ENCODE results near the gene CDK12. TPM values are rescaled to one million over a fixed set of nuclear protein-coding genes. Genes with fewer than 3 reads are reported as not detected.

Gene CDK12
- total RNA-seq, 1 donor from 2014 or later: 93.4 TPM

DNA sequence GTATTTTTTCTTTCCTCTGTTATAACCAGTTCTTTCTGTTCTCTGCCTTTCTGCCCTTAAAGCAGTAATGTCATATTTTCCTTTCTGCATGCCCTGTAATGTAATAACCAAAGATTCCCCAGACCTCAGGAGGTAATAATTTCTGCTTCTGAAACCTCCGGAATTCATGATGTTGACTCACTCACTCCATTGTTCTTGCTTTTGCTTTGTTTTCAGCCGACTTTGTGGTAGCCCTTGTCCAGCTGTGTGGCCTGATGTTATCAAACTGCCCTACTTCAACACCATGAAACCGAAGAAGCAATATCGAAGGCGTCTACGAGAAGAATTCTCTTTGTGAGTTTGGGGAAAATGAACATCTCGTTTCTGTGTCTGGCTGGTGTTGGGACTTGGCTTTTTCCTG is 55.9 kb downstream of the CDK12 start:
- no peak for TF ChIP-seq CTCF (IDR thresholded peaks at IDR 0.05; ENCODE audit: unreplicated experiment)
- DNase-seq (ENCODE audit: low spot score in 2 of 2, unreplicated experiment in 2 of 2): no peak
- Mint-ChIP-seq H3K4me1 (no peaks in the 10 kb centered on the region), H3K27ac (no peak overlapping the region), H3K9me3 (no peaks in the 10 kb centered on the region), H3K27me3 (ENCODE audit: low read depth) (no peaks in the 10 kb centered on the region), H3K4me3 (no peak overlapping the region), H3K36me3 (peaks cover 31% of the 10 kb centered on the region)

DNA sequence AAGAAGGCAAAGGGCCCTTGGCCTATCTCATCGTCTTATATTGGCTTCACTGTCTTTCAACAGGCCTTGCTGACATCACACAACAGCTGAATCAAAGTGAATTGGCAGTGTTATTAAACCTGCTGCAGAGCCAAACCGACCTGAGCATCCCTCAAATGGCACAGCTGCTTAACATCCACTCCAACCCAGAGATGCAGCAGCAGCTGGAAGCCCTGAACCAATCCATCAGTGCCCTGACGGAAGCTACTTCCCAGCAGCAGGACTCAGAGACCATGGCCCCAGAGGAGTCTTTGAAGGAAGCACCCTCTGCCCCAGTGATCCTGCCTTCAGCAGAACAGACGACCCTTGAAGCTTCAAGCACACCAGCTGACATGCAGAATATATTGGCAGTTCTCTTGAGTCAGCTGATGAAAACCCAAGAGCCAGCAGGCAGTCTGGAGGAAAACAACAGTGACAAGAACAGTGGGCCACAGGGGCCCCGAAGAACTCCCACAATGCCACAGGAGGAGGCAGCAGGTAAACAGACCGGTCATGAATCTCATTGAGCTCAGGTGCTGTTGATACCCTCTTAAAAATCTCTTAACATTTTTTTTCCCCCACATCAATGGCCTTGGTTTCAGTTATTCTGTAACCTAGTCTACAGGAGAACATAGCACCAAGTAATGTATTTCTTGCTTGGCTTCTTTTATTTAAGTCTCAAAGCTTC is 64.7 kb downstream of the CDK12 start:
- Mint-ChIP-seq H3K27ac (no peak overlapping the region), H3K4me3 (no peak overlapping the region), H3K36me3 (peaks cover 31% of the 10 kb centered on the region), H3K9me3 (no peaks in the 10 kb centered on the region), H3K27me3 (ENCODE audit: low read depth) (no peaks in the 10 kb centered on the region), H3K4me1 (no peaks in the 10 kb centered on the region)
- no peak for TF ChIP-seq CTCF (IDR thresholded peaks at IDR 0.05; ENCODE audit: unreplicated experiment)
- no peak for DNase-seq (ENCODE audit: low spot score in 2 of 2, unreplicated experiment in 2 of 2)

DNA sequence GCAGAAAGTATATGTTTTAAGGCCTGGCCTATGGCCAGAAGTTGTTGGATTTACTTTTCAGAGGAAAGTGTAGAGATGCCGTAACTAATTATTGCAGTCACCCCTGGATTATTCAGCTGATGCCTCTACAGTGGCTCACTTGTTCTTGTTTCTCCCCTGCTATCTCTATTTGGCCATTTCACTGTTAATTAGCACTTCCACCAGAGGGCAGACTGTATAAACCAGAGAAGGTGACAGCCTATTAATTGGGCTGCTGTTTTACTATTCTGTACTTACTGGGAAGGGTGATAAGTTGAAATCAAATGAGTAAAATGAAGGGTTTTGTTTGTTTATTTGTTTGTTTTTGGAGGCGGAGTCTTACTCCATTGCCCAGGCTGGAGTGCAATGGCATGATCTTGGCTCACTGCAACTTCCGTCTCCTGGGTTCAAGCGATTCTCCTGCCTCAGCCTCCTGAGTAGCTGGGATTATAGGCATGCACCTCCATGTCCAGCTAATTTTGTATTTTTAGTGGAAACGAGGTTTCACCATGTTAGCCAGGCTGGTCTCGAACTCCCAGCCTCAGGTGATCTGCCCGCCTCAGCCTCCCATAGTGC is 66.0 kb downstream of the CDK12 start:
- H3K36me3 Mint-ChIP-seq: peaks cover 34% of the 10 kb centered on the region
- no peak overlapping the region for H3K4me3 Mint-ChIP-seq
- H3K27ac Mint-ChIP-seq: no peak overlapping the region
- no peaks in the 10 kb centered on the region for H3K9me3 Mint-ChIP-seq
- no peaks in the 10 kb centered on the region for H3K27me3 Mint-ChIP-seq (ENCODE audit: low read depth)
- TF ChIP-seq CTCF (IDR thresholded peaks at IDR 0.05; ENCODE audit: unreplicated experiment): no peak
- no peaks in the 10 kb centered on the region for H3K4me1 Mint-ChIP-seq
- DNase-seq (ENCODE audit: low spot score in 2 of 2, unreplicated experiment in 2 of 2): no peak

- no peak overlapping the region for H3K4me3 Mint-ChIP-seq
- H3K27me3 Mint-ChIP-seq (ENCODE audit: low read depth): no peaks in the 10 kb centered on the region
- H3K27ac Mint-ChIP-seq: no peak overlapping the region
- no peak for DNase-seq (ENCODE audit: low spot score in 2 of 2, unreplicated experiment in 2 of 2)
- H3K9me3 Mint-ChIP-seq: no peaks in the 10 kb centered on the region
- H3K4me1 Mint-ChIP-seq: peaks cover 5% of the 10 kb centered on the region
- TF ChIP-seq CTCF (IDR thresholded peaks at IDR 0.05; ENCODE audit: unreplicated experiment): no peak
- peaks cover 27% of the 10 kb centered on the region for H3K36me3 Mint-ChIP-seq
These were observed 68.2 kb downstream of the CDK12 start for GRCh38 chr17:39529455-39529854.

DNA sequence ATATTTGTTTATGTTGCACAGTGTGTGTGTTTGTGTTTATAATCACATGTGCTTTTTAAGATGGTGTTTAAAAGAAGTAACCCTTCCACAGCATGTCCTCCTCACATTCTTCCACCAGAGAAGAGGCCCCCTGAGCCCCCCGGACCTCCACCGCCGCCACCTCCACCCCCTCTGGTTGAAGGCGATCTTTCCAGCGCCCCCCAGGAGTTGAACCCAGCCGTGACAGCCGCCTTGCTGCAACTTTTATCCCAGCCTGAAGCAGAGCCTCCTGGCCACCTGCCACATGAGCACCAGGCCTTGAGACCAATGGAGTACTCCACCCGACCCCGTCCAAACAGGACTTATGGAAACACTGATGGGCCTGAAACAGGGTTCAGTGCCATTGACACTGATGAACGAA is 69.2 kb downstream of the CDK12 start:
- Mint-ChIP-seq H3K4me1 (peaks cover 9% of the 10 kb centered on the region), H3K36me3 (peaks cover 27% of the 10 kb centered on the region), H3K9me3 (no peaks in the 10 kb centered on the region), H3K27ac (no peak overlapping the region), H3K27me3 (ENCODE audit: low read depth) (no peaks in the 10 kb centered on the region), H3K4me3 (no peak overlapping the region)
- TF ChIP-seq CTCF (IDR thresholded peaks at IDR 0.05; ENCODE audit: unreplicated experiment): no peak
- DNase-seq (ENCODE audit: low spot score in 2 of 2, unreplicated experiment in 2 of 2): no peak
